Kidney (tissue), 14 donors: ENCODE measurements around the gene RPL6. TPM values are rescaled to one million over a fixed set of nuclear protein-coding genes. Genes with fewer than 3 reads are reported as not detected.
"Not testable (repeated sequence)": the region's sequence is repeated elsewhere in the genome, so short reads cannot be mapped to it uniquely, and the experiment has no call there.

Experiments
- DNase-seq, 5 donors: peaks; one replicate each; pipeline ENCODE4 v3.0.0-alpha.2; 2013 to 2020
- FAIRE-seq: peaks from 2 replicates; lab custom pipeline; 2012; peaks lifted over from hg19 to GRCh38; lab: Jason Lieb, UNC
- H3K27ac ChIP-seq, 2 donors: one replicate each; pipeline ENCODE4 v1.7.0; 2013; ENCODE audit warnings: low read depth in 2 of 2, low read length in 2 of 2, inconsistent platforms in 1 of 2
- H3K27me3 ChIP-seq: one replicate; pipeline ENCODE4 v1.7.1; 2013; ENCODE audit warnings: low read length, inconsistent platforms; ENCODE audit not compliant: control insufficient read depth, insufficient read depth
- H3K36me3 ChIP-seq, 3 donors: one replicate each; pipeline versions ENCODE4 v1.7.0 to v1.7.1; 2013; ENCODE audit warnings: low read length in 3 of 3, control low read depth in 1 of 3, inconsistent platforms in 1 of 3; ENCODE audit not compliant: insufficient read depth in 3 of 3, control insufficient read depth in 2 of 3
- H3K4me1 ChIP-seq, 3 donors: one replicate each; pipeline versions ENCODE4 v1.7.0 to v1.7.1; 2013; ENCODE audit warnings: low read length in 3 of 3, inconsistent platforms in 1 of 3, low read depth in 1 of 3; ENCODE audit not compliant: control insufficient read depth in 2 of 3, insufficient read depth in 2 of 3
- H3K4me3 ChIP-seq, 3 donors: one replicate each; pipeline versions ENCODE4 v1.7.0 to v1.8.1; 2013; ENCODE audit warnings: low read length in 3 of 3, control low read depth in 1 of 3, inconsistent platforms in 1 of 3
- H3K9ac ChIP-seq, 3 donors: one replicate each; pipeline versions ENCODE4 v1.7.0 to v1.7.1; 2013; ENCODE audit warnings: low read length in 3 of 3, control low read depth in 1 of 3, inconsistent platforms in 1 of 3
- H3K9me3 ChIP-seq, 3 donors: one replicate each; pipeline versions ENCODE4 v1.7.0 to v1.7.1; 2013; ENCODE audit warnings: low read length in 3 of 3, control low read depth in 1 of 3, inconsistent platforms in 1 of 3; ENCODE audit not compliant: control insufficient read depth in 2 of 3, insufficient read depth in 1 of 3
- intact Hi-C: fragments of 100-400 bp; cut with DNase I; formaldehyde crosslinking; loops from one replicate; pipeline ENCODE4 v1.11.1; 2022
- polyA plus RNA-seq: library from polyadenylated mRNA; stranded (reverse); fragments of 350-450 nt; fragmentation: Illumina TruSeq; extraction: RNeasy Lipid Tissue Mini Kit (QIAGEN cat#74804); gene quantifications from one replicate; pipeline ENCODE4 v1.2.3, GENCODE V29; 2014; ENCODE audit warnings: low read depth, low replicate concordance; ENCODE audit not compliant: insufficient read depth
- total RNA-seq: library from RNA; stranded (reverse); fragmentation: NEBNext Ultra II Directional; extraction: Animal tissue kit (Norgen Biotek cat#: 25700); gene quantifications from one replicate; pipeline ENCODE4 v1.2.1, GENCODE V29; 2021
- TF ChIP-seq, protein P1 (sequence below): IDR thresholded peaks from 3 replicates; pipeline ENCODE4 v1.5.1; 2012; ENCODE audit warnings: mild to moderate bottlenecking, moderate library complexity, borderline replicate concordance; ENCODE audit not compliant: insufficient read depth; ENCODE audit errors: extremely low read depth
- donor health status: control.
- donor health status: control.
- donor health status: control.
- donor health status: control.
- donor health status: control.
- donor health status: DM: yes; HTN: yes; CAD: no.
- donor health status: Normal renal cell carcinoma (clear cell type).

RPL6 gene
- total and polyA plus RNA-seq, 2 donors from 2014 or later, result 966 to 1,525 TPM

DNA sequence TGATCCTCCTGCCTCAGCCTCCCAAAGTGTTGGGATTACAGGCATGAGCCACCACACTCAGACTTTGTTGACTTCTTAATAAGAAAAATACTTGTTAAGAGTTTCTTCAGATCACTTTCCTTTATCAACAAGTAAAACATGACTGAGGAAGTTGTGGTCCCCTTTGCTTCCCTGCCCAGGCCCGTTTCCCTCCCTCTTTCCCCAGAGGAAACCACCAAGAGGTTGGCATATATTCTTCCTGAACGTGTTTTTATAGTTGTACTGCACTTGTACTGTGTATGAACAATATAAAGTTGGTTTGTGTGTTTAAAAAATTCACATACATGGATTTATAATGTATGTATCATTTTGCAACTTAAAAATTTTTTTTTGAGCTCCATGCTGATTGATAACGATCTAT is 37.7 kb upstream of the RPL6 start:
- Histone ChIP-seq H3K9me3 (no peaks in the 10 kb centered on the region), H3K27ac (no peak overlapping the region), H3K4me3 (no peak overlapping the region), H3K9ac (no peak overlapping the region), H3K27me3 (no peaks in the 10 kb centered on the region), H3K4me1 (no peaks in the 10 kb centered on the region), H3K36me3 (peaks cover 0 to 9% (median 6%) of the 10 kb centered on the region in 3 donors)
- intact Hi-C loops, result no loop called here
- TF ChIP-seq, protein P1, sequence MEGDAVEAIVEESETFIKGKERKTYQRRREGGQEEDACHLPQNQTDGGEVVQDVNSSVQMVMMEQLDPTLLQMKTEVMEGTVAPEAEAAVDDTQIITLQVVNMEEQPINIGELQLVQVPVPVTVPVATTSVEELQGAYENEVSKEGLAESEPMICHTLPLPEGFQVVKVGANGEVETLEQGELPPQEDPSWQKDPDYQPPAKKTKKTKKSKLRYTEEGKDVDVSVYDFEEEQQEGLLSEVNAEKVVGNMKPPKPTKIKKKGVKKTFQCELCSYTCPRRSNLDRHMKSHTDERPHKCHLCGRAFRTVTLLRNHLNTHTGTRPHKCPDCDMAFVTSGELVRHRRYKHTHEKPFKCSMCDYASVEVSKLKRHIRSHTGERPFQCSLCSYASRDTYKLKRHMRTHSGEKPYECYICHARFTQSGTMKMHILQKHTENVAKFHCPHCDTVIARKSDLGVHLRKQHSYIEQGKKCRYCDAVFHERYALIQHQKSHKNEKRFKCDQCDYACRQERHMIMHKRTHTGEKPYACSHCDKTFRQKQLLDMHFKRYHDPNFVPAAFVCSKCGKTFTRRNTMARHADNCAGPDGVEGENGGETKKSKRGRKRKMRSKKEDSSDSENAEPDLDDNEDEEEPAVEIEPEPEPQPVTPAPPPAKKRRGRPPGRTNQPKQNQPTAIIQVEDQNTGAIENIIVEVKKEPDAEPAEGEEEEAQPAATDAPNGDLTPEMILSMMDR, result no peak
- DNase-seq, result no peak
- no peak for FAIRE-seq

DNA sequence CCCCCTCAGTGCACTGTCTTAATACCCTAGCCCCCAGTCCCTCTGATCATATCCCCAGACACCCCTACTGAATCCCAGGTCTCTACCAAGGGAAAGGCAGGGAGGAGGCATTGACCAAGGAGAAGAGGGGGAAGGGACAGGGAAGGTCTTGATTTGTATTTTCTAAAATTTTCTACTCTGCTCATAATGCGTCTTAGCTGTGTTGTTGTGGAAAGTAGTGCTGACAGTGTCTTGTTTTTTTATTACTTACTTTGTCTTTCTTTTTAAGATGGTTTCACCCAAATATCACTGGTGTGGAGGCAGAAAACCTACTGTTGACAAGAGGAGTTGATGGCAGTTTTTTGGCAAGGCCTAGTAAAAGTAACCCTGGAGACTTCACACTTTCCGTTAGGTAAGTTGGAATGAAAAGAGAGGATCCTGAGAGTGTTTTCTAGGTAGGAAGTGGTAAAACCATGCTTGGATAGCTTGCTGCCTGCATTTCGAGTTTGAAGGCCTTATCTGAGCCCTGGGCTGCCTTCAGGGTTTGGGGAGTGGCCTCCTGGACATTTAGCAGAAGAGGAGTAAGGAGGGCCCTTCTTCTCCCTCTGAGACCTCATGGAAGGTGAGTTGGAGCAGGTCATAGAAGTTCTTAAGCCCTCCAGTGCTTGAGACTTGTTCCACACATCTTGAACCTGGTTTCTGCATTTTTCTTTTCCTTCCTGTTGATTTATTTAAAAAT is 36.8 kb upstream of the RPL6 start:
- peaks cover 0 to 6% (median 6%) of the 10 kb centered on the region in 3 donors for H3K36me3 ChIP-seq
- FAIRE-seq, result no peak
- no peaks in the 10 kb centered on the region for H3K9me3 ChIP-seq
- no peak overlapping the region for H3K4me3 ChIP-seq
- TF ChIP-seq, protein P1, result no peak
- intact Hi-C loops, result no loop called here
- H3K27ac ChIP-seq, result no peak overlapping the region
- H3K27me3 ChIP-seq, result no peaks in the 10 kb centered on the region
- no peak for DNase-seq
- no peaks in the 10 kb centered on the region for H3K4me1 ChIP-seq
- H3K9ac ChIP-seq, result no peak overlapping the region

DNA sequence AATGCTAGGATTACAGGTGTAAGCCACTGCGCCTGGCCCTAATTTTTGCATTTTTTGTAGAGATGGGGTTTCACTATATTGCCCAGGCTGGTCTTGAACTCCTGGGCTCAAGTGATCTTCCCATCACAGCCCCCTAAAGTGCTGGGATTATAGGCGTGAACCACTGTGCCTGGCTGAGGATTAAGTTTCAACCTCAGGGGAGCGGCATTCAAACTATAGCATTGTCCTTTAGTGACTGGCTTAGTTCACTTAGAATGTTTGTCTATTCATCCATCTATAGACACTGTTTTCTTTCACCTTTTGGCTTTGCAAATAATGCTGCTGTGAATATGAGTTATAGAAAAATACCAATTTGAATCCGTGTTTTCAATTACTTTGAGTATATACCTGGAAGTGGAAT is 34.5 kb upstream of the RPL6 start:
- no peak overlapping the region for H3K9ac ChIP-seq
- H3K4me3 ChIP-seq, result no peak overlapping the region
- no peak overlapping the region for H3K27ac ChIP-seq
- H3K27me3 ChIP-seq, result no peaks in the 10 kb centered on the region
- intact Hi-C loops, result no loop called here
- H3K4me1 ChIP-seq, result no peaks in the 10 kb centered on the region
- no peaks in the 10 kb centered on the region for H3K9me3 ChIP-seq
- DNase-seq (no peak), FAIRE-seq (no peak)
- no peaks in the 10 kb centered on the region for H3K36me3 ChIP-seq
- TF ChIP-seq, protein P1, result no peak

DNA sequence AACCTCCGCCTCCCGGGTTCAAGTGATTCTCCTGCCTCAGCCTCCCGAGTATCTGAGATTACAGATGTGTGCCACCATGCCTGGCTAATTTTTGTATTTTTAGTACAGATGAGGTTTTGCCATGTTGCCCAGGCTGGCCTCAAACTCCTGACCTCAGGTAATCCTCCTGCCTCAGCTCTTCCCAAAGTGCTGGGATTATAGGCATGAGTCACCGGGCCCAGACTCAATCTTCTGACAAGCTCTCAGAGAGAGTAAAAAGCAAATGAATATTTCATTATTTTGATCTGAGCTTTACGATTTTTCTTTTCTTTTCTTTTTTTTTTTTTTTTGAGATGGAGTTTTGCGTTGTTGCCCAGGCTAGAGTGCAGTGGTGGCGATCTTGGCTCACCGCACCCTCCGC is 31.2 kb upstream of the RPL6 start:
- FAIRE-seq, H3K4me3 ChIP-seq, H3K36me3 ChIP-seq, DNase-seq, H3K9ac ChIP-seq, H3K27ac ChIP-seq, H3K27me3 ChIP-seq, intact Hi-C loops, H3K9me3 ChIP-seq, H3K4me1 ChIP-seq: not testable (repeated sequence)
